ENCODE measurements around the gene ZBTB40. TPM values are rescaled to one million over a fixed set of nuclear protein-coding genes. Genes with fewer than 3 reads are reported as not detected.
A peak's percentile ranks its signal among the peaks of the same experiment; 100 is the strongest.

ZBTB40 gene
- total and polyA plus RNA-seq, 2 of the 13 experiments (the other 11 are each of a cell fraction or from before 2014, with no cell fraction given), result 8.8 to 16.5 TPM

- H3K9me3 ChIP-seq (ENCODE audit: low read length), result no peaks in the 10 kb centered on the region
- in situ Hi-C loops (cut with HindIII; ENCODE audit: extremely low pct_ligation_motif_present, low pct_unique_long_range_greater_than_20kb) (no loop called here), intact Hi-C loops (cut with micrococcal nuclease; ENCODE audit: unreplicated experiment) (no loop called here)
- H3K27me3 ChIP-seq (ENCODE audit: control insufficient read depth in 1 of 2, insufficient read depth in 2 of 2, low read length in 2 of 2), result peaks cover 6 to 27% of the 10 kb centered on the region in 2 experiments; a peak in 4 of 5 replicates
- no peaks in the 10 kb centered on the region for H3K79me2 ChIP-seq (ENCODE audit: insufficient read depth, low read length)
- H3K9ac ChIP-seq (ENCODE audit: insufficient read depth, low read depth, low read length), result no peak overlapping the region
- BruUV-seq (replicated peaks), result no TSS peak
- H3K4me3 ChIP-seq (replicated peaks in 1 of 3; ENCODE audit: insufficient read depth in 1 of 3, low read depth in 2 of 3, low read length in 3 of 3), result no peak overlapping the region
- peaks cover 11% of the 10 kb centered on the region for H3K4me1 ChIP-seq (ENCODE audit: insufficient read depth, low read length)
- TF ChIP-seq PHB2 (IDR thresholded peaks at IDR 0.05; ENCODE audit: partially characterized antibody) (no peak), ZNF331 (CRISPR knock-in tag; IDR thresholded peaks at IDR 0.05) (no peak), ZNF276 (CRISPR knock-in tag; IDR thresholded peaks at IDR 0.05; ENCODE audit: low read depth) (no peak), XRCC5 (optimal IDR thresholded peaks at IDR 0.05; ENCODE audit: low read length) (no peak), CTCF (CRISPR knock-in tag; IDR thresholded peaks at IDR 0.05) (peak; percentile 37; the same call in 1 of the 2 replicates), ZNF629 (CRISPR knock-in tag; conservative IDR thresholded peaks at IDR 0.05) (peak; percentile 81)
- CTCF ChIA-PET (ENCODE audit: low intra/inter-chr PET ratio, low total read pairs), result no interaction called here
- DNase-seq (ENCODE audit: low spot score), result no peak
- H4K20me1 ChIP-seq (ENCODE audit: insufficient read depth, low read length), result no peaks in the 10 kb centered on the region
- H3K36me3 ChIP-seq (replicated peaks in 1 of 2; ENCODE audit: control insufficient read depth in 1 of 2, insufficient read depth in 2 of 2, low read length in 2 of 2), result no peaks in the 10 kb centered on the region
- no peak overlapping the region for H3K27ac ChIP-seq (ENCODE audit: extremely low read length, insufficient read depth, low read length)
- peak; percentile 14; the same call in 2 of the 3 replicates for ATAC-seq
- 64% methylated on average over 4 of the region's 9 CpGs for WGBS (ENCODE audit: low lambda C conversion rate)
- POLR2A ChIA-PET, result no interaction called here
- FAIRE-seq, result no peak
- H3K4me2 ChIP-seq (ENCODE audit: low read depth, low read length), result no peak overlapping the region
- H2AFZ ChIP-seq (ENCODE audit: low read length), result no peak overlapping the region
Measured at GRCh38 chr1:22542886-22543285, 91.2 kb downstream of the ZBTB40 start.

Measured in HepG2 (cell line).